Central memory CD8-positive, alpha-beta T cell (primary cell): ENCODE data around the gene LPP.

Experiments used
- ATAC-seq: fragments of 150-1000 bp; cut with Tn5 transposase; replicated peaks from 2 replicates; pipeline ENCODE4 v1.10.0; 2022; ENCODE audit warnings: mild to moderate bottlenecking, moderate FRiP score, moderate number of reproducible peaks; ENCODE audit not compliant: poor library complexity, severe bottlenecking; ENCODE audit errors: extremely low read depth
- DNase-seq, 2 donors: peaks; one replicate each; pipeline ENCODE4 v3.0.0; 2021; ENCODE audit warnings: low spot score in 2 of 2
- H3K27ac Mint-ChIP-seq: one replicate; pipeline ENCODE4 v1.8.0; 2022; ENCODE audit warnings: low read depth, mild to moderate bottlenecking, moderate library complexity, mixed read lengths
- H3K27me3 Mint-ChIP-seq: one replicate; pipeline ENCODE4 v1.8.0; 2022; ENCODE audit warnings: mixed read lengths
- H3K36me3 Mint-ChIP-seq: one replicate; pipeline ENCODE4 v1.8.0; 2022; ENCODE audit warnings: mild to moderate bottlenecking, moderate library complexity, mixed read lengths; ENCODE audit not compliant: insufficient read depth
- H3K4me1 Mint-ChIP-seq: one replicate; pipeline ENCODE4 v1.8.0; 2022; ENCODE audit warnings: mixed read lengths
- H3K4me3 Mint-ChIP-seq: one replicate; pipeline ENCODE4 v1.8.0; 2022; ENCODE audit warnings: mild to moderate bottlenecking, moderate library complexity, mixed read lengths
- H3K9me3 Mint-ChIP-seq: one replicate; pipeline ENCODE4 v1.8.0; 2022; ENCODE audit warnings: mixed read lengths

The LPP gene

DNA sequence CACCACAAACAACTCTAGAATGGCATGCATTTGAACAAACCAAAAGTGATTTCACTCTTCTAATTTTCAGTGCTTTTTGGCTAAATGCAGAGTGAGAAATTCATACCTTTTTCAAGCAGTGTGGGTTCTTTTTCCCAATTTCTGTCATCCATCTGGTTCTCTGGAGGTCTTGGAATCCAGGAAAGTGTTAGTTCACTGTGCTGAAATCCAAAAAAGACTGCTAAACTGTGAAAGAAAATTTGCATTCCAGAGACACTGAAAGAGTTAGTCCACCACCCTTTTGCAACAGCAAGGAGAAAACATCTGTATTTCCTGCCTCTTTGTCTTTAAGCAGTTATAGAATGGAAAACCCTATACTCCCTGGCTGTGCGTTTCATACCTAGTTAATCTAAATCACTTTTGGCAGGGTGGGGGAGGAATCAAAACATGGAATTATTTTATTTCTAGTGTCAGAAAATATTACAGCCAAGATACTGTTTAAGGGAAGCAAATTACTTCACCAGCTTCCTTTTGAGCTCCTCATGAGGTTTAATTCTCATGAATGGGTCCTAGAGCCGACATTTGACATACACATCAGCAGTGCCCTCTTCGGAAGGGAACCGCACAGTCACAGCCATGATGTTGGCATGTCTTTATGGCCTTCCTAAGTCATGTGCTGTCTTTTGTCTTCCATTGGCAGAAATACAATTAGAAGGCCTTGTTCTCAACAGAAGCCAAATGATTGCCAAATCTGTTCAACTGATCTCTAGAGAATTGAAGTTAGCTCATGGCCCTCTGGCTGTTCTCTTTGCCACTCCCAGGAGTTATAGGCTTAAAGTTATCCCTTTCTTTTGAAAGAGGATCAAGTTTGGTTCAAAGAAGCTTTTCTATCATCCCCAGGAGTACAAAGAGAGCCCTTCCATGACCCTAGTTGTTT lies 700.2 kb downstream of the LPP start:
- H3K27me3 Mint-ChIP-seq, result no peaks in the 10 kb centered on the region
- no peaks in the 10 kb centered on the region for H3K9me3 Mint-ChIP-seq
- H3K4me3 Mint-ChIP-seq, result no peak overlapping the region
- no peak overlapping the region for H3K27ac Mint-ChIP-seq
- ATAC-seq (no peak), DNase-seq (no peak)
- H3K36me3 Mint-ChIP-seq, result no peaks in the 10 kb centered on the region
- H3K4me1 Mint-ChIP-seq, result peaks cover under 1% of the 10 kb centered on the region

DNA sequence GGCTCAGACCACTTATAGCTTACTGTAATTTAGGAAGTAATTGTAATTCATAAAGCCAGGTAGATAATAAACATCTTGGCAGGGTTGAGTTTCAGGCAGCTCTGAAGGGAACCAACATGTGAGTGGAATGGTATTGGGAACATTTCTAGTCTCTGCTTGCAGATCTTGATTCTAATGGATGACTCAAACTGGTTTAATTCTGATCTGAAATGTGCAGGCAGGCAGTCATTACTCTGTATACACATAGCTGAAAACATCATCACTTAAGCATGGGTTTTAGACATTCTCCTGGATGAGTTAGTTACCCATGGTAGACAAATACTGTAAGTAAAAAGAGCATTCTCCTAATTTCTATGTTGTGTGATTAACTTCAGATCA lies 700.8 kb downstream of the LPP start:
- DNase-seq (no peak), ATAC-seq (no peak)
- Mint-ChIP-seq H3K36me3 (no peaks in the 10 kb centered on the region), H3K9me3 (no peaks in the 10 kb centered on the region), H3K4me1 (peaks cover 5% of the 10 kb centered on the region), H3K27ac (no peak overlapping the region), H3K27me3 (no peaks in the 10 kb centered on the region), H3K4me3 (no peak overlapping the region)

DNA sequence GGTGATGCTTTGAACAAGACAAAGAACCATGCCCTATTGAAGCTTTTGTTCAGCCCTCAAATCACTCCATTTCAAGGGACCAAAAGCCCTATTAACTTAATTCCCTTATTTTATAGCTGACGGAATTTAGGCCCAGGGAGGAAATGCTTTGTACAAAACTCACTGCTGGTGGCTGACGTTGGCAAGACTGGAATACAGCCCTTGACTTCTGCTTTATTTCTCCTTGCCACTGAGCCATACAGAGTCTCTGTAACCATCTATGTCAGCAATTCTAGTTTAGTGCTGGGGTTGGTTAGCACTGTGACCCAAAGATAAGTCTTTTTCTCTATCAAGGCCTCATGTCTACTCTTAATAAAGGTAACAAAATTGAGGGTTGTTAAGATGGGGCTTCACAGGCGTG lies 701.7 kb downstream of the LPP start:
- Mint-ChIP-seq H3K9me3 (no peaks in the 10 kb centered on the region), H3K36me3 (peaks cover 2% of the 10 kb centered on the region), H3K27ac (no peak overlapping the region), H3K27me3 (no peaks in the 10 kb centered on the region), H3K4me1 (peaks cover 5% of the 10 kb centered on the region), H3K4me3 (no peak overlapping the region)
- DNase-seq (no peak), ATAC-seq (no peak)

DNA sequence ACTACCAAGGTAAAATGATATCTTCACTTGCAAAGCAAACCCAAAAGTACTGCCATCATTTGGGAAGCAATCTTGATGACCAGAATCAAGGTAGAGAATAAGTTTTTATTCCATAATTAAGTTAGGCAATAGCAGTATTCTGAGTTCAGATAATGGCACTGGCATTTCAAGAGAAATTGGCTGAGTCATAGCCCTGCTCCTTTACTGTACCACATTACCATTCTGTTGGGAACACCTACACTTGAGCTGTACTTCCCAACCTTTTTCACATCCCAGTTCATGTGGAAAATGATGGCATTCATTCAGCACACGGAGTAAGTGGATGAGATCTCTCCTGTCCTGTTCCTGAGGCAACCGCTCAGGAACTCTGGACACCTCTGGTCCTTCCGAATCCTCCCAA lies 706.2 kb downstream of the LPP start:
- H3K4me1 Mint-ChIP-seq, result peaks cover 5% of the 10 kb centered on the region
- no peaks in the 10 kb centered on the region for H3K9me3 Mint-ChIP-seq
- peaks cover 2% of the 10 kb centered on the region for H3K36me3 Mint-ChIP-seq
- DNase-seq (no peak), ATAC-seq (no peak)
- H3K27me3 Mint-ChIP-seq, result no peaks in the 10 kb centered on the region
- no peak overlapping the region for H3K27ac Mint-ChIP-seq
- no peak overlapping the region for H3K4me3 Mint-ChIP-seq

DNA sequence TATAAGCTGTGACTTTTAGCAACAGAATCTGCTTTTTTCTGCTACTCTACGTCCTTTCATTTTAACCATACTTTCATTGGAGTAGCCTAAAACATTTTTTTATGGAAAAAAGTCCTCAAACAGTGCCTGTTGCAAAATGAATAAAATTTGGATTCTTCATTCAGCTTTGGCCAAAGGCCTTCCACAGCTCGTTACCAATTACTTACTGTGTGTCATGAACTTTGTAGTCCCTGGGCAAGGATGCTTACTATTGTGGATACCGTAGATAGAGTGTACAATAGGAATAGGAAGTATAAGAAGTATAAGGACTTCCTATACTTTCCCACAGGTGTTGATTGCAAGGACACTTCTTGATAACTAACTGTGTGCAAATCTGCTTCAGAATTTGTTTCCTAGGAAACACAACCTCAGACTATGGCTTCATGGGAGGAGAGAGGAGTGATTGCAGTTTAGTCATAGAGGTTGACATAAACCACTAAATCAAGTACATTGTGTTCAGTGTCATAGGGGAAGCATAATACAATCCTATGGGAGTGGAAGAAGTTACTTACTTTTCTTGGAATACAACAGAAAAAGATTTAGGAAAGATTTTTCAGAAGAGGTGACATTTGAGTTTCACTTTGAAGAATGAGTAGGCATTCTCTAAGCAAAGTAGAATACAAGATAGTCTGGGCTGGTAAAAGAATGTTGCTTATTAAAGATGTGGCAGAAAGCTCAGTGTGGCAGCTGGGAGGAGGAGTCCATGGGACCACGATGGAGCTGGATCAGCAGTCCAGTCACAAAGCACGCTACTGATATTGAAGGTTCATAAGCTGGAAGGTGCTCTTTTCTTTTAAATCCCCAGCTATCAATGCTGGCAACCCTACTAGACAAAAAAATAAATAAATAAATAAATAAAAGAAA lies 708.1 kb downstream of the LPP start:
- H3K36me3 Mint-ChIP-seq, result peaks cover 2% of the 10 kb centered on the region
- H3K9me3 Mint-ChIP-seq, result no peaks in the 10 kb centered on the region
- ATAC-seq (no peak), DNase-seq (no peak)
- peaks cover 5% of the 10 kb centered on the region for H3K4me1 Mint-ChIP-seq
- peak overlapping the region; percentile 4 for H3K27ac Mint-ChIP-seq
- H3K4me3 Mint-ChIP-seq, result no peak overlapping the region
- no peaks in the 10 kb centered on the region for H3K27me3 Mint-ChIP-seq

DNA sequence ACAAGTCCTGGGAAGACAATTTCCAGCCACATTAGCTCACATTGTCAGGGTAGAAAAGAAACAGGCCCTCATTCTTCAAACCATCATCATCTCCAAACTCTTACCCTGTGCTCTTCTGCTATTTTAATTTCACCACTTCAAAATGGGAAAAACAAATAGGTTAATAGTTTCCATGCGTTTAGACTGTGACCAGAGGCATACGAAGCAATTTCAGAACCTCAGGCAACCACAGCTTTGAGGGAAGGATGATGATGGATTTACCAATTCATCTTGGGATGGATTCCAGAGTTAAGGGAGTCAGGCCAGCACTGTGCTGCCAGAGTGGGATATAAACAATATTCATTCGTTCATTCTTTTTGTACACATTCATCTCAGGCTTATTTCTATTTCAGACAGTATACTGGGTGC lies 710.0 kb downstream of the LPP start:
- Mint-ChIP-seq H3K36me3 (peaks cover 6% of the 10 kb centered on the region), H3K4me3 (no peak overlapping the region), H3K4me1 (peaks cover 10% of the 10 kb centered on the region), H3K27ac (no peak overlapping the region), H3K27me3 (no peaks in the 10 kb centered on the region), H3K9me3 (no peaks in the 10 kb centered on the region)
- ATAC-seq (no peak), DNase-seq (no peak)

DNA sequence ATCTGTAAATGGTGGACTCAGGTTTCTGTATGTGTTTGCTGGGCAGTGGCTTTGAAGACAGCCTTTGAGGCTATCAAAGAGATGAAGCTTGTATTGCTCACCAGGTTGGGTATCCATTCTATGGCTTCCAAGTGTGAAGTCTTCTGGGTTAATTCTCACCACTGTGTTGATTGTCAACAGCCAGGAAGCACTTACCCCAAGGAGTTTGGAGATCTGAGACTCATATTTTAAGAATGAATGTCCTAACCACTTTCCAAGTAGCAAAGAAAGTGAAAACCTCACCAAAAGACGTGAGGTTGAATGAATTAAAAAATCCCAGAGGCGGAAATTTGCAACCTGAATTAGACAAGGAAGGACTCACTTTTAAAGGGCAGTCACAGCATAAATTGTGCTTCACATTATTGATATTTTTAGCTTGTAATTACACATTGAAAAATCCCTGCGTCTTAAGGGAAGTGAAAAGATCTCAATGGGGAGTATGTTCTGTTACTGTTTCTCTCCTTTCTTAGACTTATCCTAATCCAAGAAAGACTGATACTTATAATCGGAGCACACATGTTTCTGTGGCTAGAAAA lies 713.8 kb downstream of the LPP start:
- no peak overlapping the region for H3K4me3 Mint-ChIP-seq
- peaks cover 5% of the 10 kb centered on the region for H3K4me1 Mint-ChIP-seq
- no peak overlapping the region for H3K27ac Mint-ChIP-seq
- H3K27me3 Mint-ChIP-seq, result no peaks in the 10 kb centered on the region
- no peaks in the 10 kb centered on the region for H3K9me3 Mint-ChIP-seq
- H3K36me3 Mint-ChIP-seq, result peaks cover 5% of the 10 kb centered on the region
- DNase-seq (no peak), ATAC-seq (no peak)

DNA sequence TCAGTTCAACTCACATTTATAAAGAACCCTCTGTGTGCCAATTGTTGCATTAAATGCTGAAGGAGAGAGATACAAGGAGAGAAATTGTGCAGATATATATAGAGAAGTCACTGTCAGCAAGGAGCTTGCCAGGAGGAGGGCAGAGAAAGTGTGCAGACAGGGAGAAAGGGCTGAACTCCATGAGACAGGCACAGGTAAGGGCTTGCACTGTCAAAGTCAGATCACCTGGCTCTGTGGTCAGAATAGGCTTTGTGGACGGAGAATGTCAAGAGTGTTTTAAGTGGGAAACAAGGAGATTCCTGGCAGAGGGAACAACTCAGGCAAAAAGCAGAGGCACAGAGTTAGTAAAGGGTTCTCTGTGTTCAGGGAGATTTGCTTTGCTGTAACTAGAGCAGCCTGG lies 714.8 kb downstream of the LPP start:
- Mint-ChIP-seq H3K4me3 (no peak overlapping the region), H3K4me1 (peaks cover 5% of the 10 kb centered on the region), H3K27ac (no peak overlapping the region), H3K27me3 (no peaks in the 10 kb centered on the region), H3K36me3 (peaks cover 8% of the 10 kb centered on the region), H3K9me3 (no peaks in the 10 kb centered on the region)
- DNase-seq (no peak), ATAC-seq (no peak)

DNA sequence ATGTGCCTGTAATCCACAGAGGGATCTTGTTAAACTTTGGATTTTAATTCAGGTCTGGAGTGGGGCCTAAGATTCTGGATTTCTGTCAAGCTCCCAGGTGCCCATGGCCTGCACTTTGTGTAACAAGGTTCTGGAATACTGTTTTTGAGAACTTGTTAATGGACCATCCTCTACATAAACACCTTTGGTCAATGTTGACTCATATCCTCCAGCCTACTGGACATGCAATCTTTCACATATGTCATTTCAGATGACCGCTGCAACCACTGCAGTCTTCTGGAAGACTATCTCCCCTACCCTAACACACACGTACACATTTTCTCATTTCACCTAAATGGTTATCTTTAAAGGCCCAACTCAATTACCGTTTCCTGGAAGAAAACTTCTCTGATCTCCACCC lies 715.7 kb downstream of the LPP start:
- H3K36me3 Mint-ChIP-seq, result peaks cover 16% of the 10 kb centered on the region
- no peak overlapping the region for H3K4me3 Mint-ChIP-seq
- no peak overlapping the region for H3K27ac Mint-ChIP-seq
- ATAC-seq (no peak), DNase-seq (no peak)
- no peaks in the 10 kb centered on the region for H3K27me3 Mint-ChIP-seq
- H3K9me3 Mint-ChIP-seq, result no peaks in the 10 kb centered on the region
- peaks cover 5% of the 10 kb centered on the region for H3K4me1 Mint-ChIP-seq

DNA sequence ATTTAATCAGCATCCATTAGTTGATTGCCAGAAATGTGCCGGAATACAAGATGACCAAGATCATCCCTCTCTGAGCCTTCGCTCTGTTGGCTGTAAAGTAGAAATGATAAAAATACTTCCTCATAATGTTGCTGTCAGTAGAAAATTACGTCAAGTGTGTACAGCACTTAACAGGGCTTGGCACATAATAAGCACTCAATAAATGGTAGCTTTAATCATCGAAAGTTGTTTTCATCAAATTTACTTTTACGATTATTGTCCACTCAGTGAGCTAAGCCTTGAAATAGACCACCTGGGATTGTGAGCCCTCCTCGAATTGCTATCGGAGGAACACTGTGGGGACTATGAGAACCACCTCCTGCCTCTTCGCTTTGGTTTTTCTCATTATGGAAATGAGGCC lies 716.5 kb downstream of the LPP start:
- peaks cover 24% of the 10 kb centered on the region for H3K36me3 Mint-ChIP-seq
- DNase-seq (no peak), ATAC-seq (no peak)
- H3K27ac Mint-ChIP-seq, result no peak overlapping the region
- H3K4me3 Mint-ChIP-seq, result no peak overlapping the region
- H3K27me3 Mint-ChIP-seq, result no peaks in the 10 kb centered on the region
- peaks cover 5% of the 10 kb centered on the region for H3K4me1 Mint-ChIP-seq
- no peaks in the 10 kb centered on the region for H3K9me3 Mint-ChIP-seq

DNA sequence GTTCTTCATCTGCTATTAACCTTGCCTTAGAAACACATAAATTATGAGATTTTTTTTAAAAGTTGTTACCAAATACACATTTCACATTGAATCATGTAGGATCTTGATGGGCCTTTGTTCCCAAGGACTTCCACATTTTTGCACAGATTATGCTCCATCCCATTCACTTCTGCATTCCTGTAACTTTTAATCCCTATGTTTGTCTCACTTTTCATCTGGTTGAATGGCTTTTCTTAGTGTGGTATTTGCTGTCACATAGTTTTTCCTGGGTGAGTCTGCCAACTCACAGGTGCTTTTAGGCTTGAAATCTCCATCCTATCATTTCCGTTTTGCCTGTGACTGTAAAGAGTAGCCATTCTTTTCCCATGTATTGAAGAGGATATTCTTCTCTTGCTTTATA lies 720.6 kb downstream of the LPP start:
- H3K36me3 Mint-ChIP-seq, result peaks cover 22% of the 10 kb centered on the region
- H3K9me3 Mint-ChIP-seq, result no peaks in the 10 kb centered on the region
- no peaks in the 10 kb centered on the region for H3K27me3 Mint-ChIP-seq
- H3K4me3 Mint-ChIP-seq, result no peak overlapping the region
- no peak overlapping the region for H3K27ac Mint-ChIP-seq
- H3K4me1 Mint-ChIP-seq, result no peaks in the 10 kb centered on the region
- ATAC-seq (no peak), DNase-seq (no peak)

DNA sequence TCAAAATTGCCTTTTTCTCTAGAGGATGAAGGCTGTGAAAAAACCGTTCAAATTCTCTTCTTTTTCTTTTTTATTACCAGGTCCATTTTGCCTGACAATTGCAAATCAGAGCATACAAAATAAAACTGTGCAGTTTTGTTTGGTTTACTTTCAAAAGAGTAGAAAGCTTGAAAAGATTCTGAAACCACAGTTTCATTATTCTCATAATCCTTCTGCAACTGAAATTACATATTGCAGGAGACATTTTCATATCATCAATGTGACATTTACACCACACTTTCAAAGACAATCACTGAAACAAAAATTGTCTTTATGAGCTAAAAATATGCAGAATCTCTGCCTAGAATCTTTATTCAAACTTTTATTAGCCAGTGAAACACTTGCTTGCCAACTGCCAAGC lies 721.5 kb downstream of the LPP start:
- Mint-ChIP-seq H3K4me1 (no peaks in the 10 kb centered on the region), H3K27me3 (no peaks in the 10 kb centered on the region), H3K27ac (no peak overlapping the region), H3K4me3 (no peak overlapping the region), H3K36me3 (peaks cover 23% of the 10 kb centered on the region), H3K9me3 (no peaks in the 10 kb centered on the region)
- ATAC-seq (no peak), DNase-seq (no peak)
